ENCODE data around the gene RFTN1. TPM values are rescaled to one million over a fixed set of nuclear protein-coding genes. Genes with fewer than 3 reads are reported as not detected.

RFTN1 gene
- total and polyA plus RNA-seq, 2 of the 8 experiments (the other 6 are each of a cell fraction or from before 2014, with no cell fraction given): 4.6 to 6.7 TPM

DNA sequence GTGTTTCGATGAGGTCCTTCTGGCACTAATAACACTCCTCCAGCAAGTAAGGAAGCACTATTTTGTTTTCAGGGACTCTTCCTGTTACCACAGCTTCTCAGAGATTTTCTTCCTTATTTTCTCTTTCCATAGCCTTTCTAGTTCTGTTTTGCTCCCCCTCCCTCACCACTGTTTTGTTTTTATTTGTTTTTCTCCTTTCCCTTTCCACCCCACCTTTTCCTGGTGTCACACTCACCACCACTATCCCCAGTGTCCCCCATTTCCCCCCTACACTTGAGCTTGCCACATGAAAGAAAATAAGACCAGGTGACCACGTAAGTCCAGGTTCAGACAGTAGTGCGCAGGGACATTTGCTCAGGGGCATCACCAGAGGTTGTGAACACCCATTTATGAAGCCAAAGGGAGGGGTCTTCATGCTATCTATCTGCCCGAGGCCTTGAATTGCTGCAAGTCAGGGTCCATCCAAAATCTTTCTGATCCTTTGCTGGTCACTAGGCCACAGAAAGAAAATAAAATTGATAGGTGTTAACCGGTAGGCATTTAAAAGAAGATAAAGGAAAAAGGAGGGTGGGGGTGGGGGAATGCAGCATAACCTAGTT lies 1.4 kb upstream of the RFTN1 start:
- no peak overlapping the region for H3K4me2 ChIP-seq (ENCODE audit: insufficient read depth in 1 of 2, low read depth in 2 of 2, low read length in 2 of 2)
- peaks cover 15 to 33% (median 31%) of the 10 kb centered on the region in 4 experiments for H3K27me3 ChIP-seq (replicated peaks in 1 of 4; ENCODE audit: control insufficient read depth in 3 of 4, extremely low read depth in 1 of 4, insufficient read depth in 3 of 4, low read length in 3 of 4)
- FAIRE-seq (no peak), DNase-seq (ENCODE audit: low read depth in 1 of 2, low spot score in 2 of 2) (no peak)
- H2BK15ac ChIP-seq (ENCODE audit: low read length): no peak overlapping the region
- POLR2A ChIA-PET (ENCODE audit: partially characterized antibody): no interaction called here
- H3K56ac ChIP-seq (replicated peaks; ENCODE audit: insufficient read length, low read depth, low read length): no peak overlapping the region
- H3K79me2 ChIP-seq (ENCODE audit: control insufficient read depth in 1 of 2, insufficient read depth in 2 of 2, low read length in 2 of 2): no peaks in the 10 kb centered on the region
- H3K9ac ChIP-seq (replicated peaks in 1 of 4; ENCODE audit: extremely low read depth in 1 of 4, low read depth in 3 of 4, low read length in 3 of 4): no peak overlapping the region
- no peaks in the 10 kb centered on the region for H3K36me3 ChIP-seq (ENCODE audit: control insufficient read depth in 2 of 4, insufficient read depth in 4 of 4, low read length in 3 of 4)
- no peak overlapping the region for H2AK5ac ChIP-seq (ENCODE audit: low read depth, low read length)
- no peak overlapping the region for H3K27ac ChIP-seq (ENCODE audit: low read depth, low read length)
- H2BK5ac ChIP-seq (ENCODE audit: low read depth, low read length): no peak overlapping the region
- H2BK20ac ChIP-seq (ENCODE audit: low read length): no peak overlapping the region
- no peak overlapping the region for H2AFZ ChIP-seq (ENCODE audit: low read length)
- WGBS, 2 experiments (ENCODE audit: extremely low coverage in 1 of 2, insufficient coverage in 1 of 2, insufficient read length in 1 of 2, insufficient replicate concordance in 2 of 2, low coverage in 1 of 2, low lambda C conversion rate in 2 of 2, missing lambda C conversion rate in 1 of 2): 74% methylated on average over 5 of the region's 5 CpGs; no CpG with 5 or more reads in 1 of the 2 experiments
- H4K91ac ChIP-seq (replicated peaks; ENCODE audit: insufficient read length, low read length): no peak overlapping the region
- CTCF ChIA-PET (ENCODE audit: partially characterized antibody): interaction anchor here (1.0 to 3.0 kb wide), 5 partner anchors 32 to 224 kb away, joined by 3 to 26 read pairs (median 6); no protein-coding TSS in a partner anchor
- H3K23me2 ChIP-seq (ENCODE audit: low read depth, low read length): peaks cover 10% of the 10 kb centered on the region; the same call in 1 of the 2 replicates
- H3K18ac ChIP-seq (ENCODE audit: extremely low read depth, low read length): no peak overlapping the region
- no peak overlapping the region for H2BK12ac ChIP-seq (ENCODE audit: low read depth, low read length)
- H3K4me3 ChIP-seq (ENCODE audit: extremely low read depth in 1 of 4, insufficient read depth in 2 of 4, low read depth in 3 of 4, low read length in 4 of 4): no peak overlapping the region
- no peak overlapping the region for H4K5ac ChIP-seq (ENCODE audit: insufficient read length, low read depth, low read length)
- no peak overlapping the region for H3K4ac ChIP-seq (replicated peaks; ENCODE audit: insufficient read length, low read depth, low read length)
- no peak overlapping the region for H4K8ac ChIP-seq (ENCODE audit: extremely low read depth, insufficient read depth, low read length)
- H3K14ac ChIP-seq (ENCODE audit: insufficient read length): no peak overlapping the region
- no peak overlapping the region for H3K23ac ChIP-seq (ENCODE audit: insufficient read length)
- peaks cover 4 to 19% (median 6%) of the 10 kb centered on the region in 4 experiments for H3K4me1 ChIP-seq (replicated peaks in 1 of 4; ENCODE audit: control insufficient read depth in 3 of 4, insufficient read depth in 4 of 4, low read length in 3 of 4)
- no peaks in the 10 kb centered on the region for H4K20me1 ChIP-seq (replicated peaks in 1 of 2; ENCODE audit: control insufficient read depth in 1 of 2, insufficient read depth in 2 of 2, low read length in 2 of 2)
- H3K79me1 ChIP-seq (ENCODE audit: low read depth, low read length): no peaks in the 10 kb centered on the region
- H2BK120ac ChIP-seq (replicated peaks; ENCODE audit: low read depth, low read length): no peak overlapping the region
- H3K9me3 ChIP-seq (ENCODE audit: insufficient read depth in 2 of 2, low read depth in 1 of 2, low read length in 1 of 2): no peaks in the 10 kb centered on the region
- no peak for TF ChIP-seq ZNF274 (IDR thresholded peaks at IDR 0.05; ENCODE audit: borderline replicate concordance, extremely low read depth, low read length)
- no peak for TF ChIP-seq NANOG (IDR thresholded peaks at IDR 0.05; ENCODE audit: insufficient read depth, low read depth, low read length, poor library complexity, severe bottlenecking)
- TF ChIP-seq MAFK (IDR thresholded peaks at IDR 0.05; ENCODE audit: low read depth, low read length): no peak
- no peak for TF ChIP-seq SIN3A (conservative IDR thresholded peaks at IDR 0.05 in 1 of 2, IDR thresholded peaks at IDR 0.05 in 1 of 2; ENCODE audit: low read depth in 1 of 2, low read length in 2 of 2)
- no peak for TF ChIP-seq SUZ12 (IDR thresholded peaks at IDR 0.05; ENCODE audit: low read length)
- no peak for TF ChIP-seq POLR2A (IDR thresholded peaks at IDR 0.05; ENCODE audit: control extremely low read depth in 1 of 2, low read depth in 2 of 2, low read length in 2 of 2)
- TF ChIP-seq, protein P1, sequence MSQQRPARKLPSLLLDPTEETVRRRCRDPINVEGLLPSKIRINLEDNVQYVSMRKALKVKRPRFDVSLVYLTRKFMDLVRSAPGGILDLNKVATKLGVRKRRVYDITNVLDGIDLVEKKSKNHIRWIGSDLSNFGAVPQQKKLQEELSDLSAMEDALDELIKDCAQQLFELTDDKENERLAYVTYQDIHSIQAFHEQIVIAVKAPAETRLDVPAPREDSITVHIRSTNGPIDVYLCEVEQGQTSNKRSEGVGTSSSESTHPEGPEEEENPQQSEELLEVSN (IDR thresholded peaks at IDR 0.05): no peak
- TF ChIP-seq TAF7 (optimal IDR thresholded peaks at IDR 0.05; ENCODE audit: borderline replicate concordance, low read depth, low read length): no peak
- no peak for TF ChIP-seq RAD21 (IDR thresholded peaks at IDR 0.05 in 1 of 2, conservative IDR thresholded peaks at IDR 0.05 in 1 of 2; ENCODE audit: low read depth in 2 of 2, low read length in 2 of 2)
- TF ChIP-seq CBX8 (IDR thresholded peaks at IDR 0.05; ENCODE audit: borderline replicate concordance, low read depth, low read length): no peak
- no peak for TF ChIP-seq CEBPB (IDR thresholded peaks at IDR 0.05; ENCODE audit: low read depth, low read length)

Data from H1 (cell line).